Kidney (tissue), 14 donors: ENCODE data around the gene ANOS1. TPM values are rescaled to one million over a fixed set of nuclear protein-coding genes. Genes with fewer than 3 reads are reported as not detected.
A peak's percentile ranks its signal among the peaks of the same experiment; 100 is the strongest.

Source experiments
- DNase-seq, 5 donors: peaks; one replicate each; pipeline ENCODE4 v3.0.0-alpha.2; 2013 to 2020
- FAIRE-seq: peaks from 2 replicates; lab custom pipeline; 2012; peaks lifted over from hg19 to GRCh38; lab: Jason Lieb, UNC
- H3K27ac ChIP-seq, 2 donors: one replicate each; pipeline ENCODE4 v1.7.0; 2013; ENCODE audit warnings: low read depth in 2 of 2, low read length in 2 of 2, inconsistent platforms in 1 of 2
- H3K27me3 ChIP-seq: one replicate; pipeline ENCODE4 v1.7.1; 2013; ENCODE audit warnings: low read length, inconsistent platforms; ENCODE audit not compliant: control insufficient read depth, insufficient read depth
- H3K36me3 ChIP-seq, 3 donors: one replicate each; pipeline versions ENCODE4 v1.7.0 to v1.7.1; 2013; ENCODE audit warnings: low read length in 3 of 3, control low read depth in 1 of 3, inconsistent platforms in 1 of 3; ENCODE audit not compliant: insufficient read depth in 3 of 3, control insufficient read depth in 2 of 3
- H3K4me1 ChIP-seq, 3 donors: one replicate each; pipeline versions ENCODE4 v1.7.0 to v1.7.1; 2013; ENCODE audit warnings: low read length in 3 of 3, inconsistent platforms in 1 of 3, low read depth in 1 of 3; ENCODE audit not compliant: control insufficient read depth in 2 of 3, insufficient read depth in 2 of 3
- H3K4me3 ChIP-seq, 3 donors: one replicate each; pipeline versions ENCODE4 v1.7.0 to v1.8.1; 2013; ENCODE audit warnings: low read length in 3 of 3, control low read depth in 1 of 3, inconsistent platforms in 1 of 3
- H3K9ac ChIP-seq, 3 donors: one replicate each; pipeline versions ENCODE4 v1.7.0 to v1.7.1; 2013; ENCODE audit warnings: low read length in 3 of 3, control low read depth in 1 of 3, inconsistent platforms in 1 of 3
- H3K9me3 ChIP-seq, 3 donors: one replicate each; pipeline versions ENCODE4 v1.7.0 to v1.7.1; 2013; ENCODE audit warnings: low read length in 3 of 3, control low read depth in 1 of 3, inconsistent platforms in 1 of 3; ENCODE audit not compliant: control insufficient read depth in 2 of 3, insufficient read depth in 1 of 3
- intact Hi-C: fragments of 100-400 bp; cut with DNase I; formaldehyde crosslinking; loops from one replicate; pipeline ENCODE4 v1.11.1; 2022
- polyA plus RNA-seq: library from polyadenylated mRNA; stranded (reverse); fragments of 350-450 nt; fragmentation: Illumina TruSeq; extraction: RNeasy Lipid Tissue Mini Kit (QIAGEN cat#74804); gene quantifications from one replicate; pipeline ENCODE4 v1.2.3, GENCODE V29; 2014; ENCODE audit warnings: low read depth, low replicate concordance; ENCODE audit not compliant: insufficient read depth
- total RNA-seq: library from RNA; stranded (reverse); fragmentation: NEBNext Ultra II Directional; extraction: Animal tissue kit (Norgen Biotek cat#: 25700); gene quantifications from one replicate; pipeline ENCODE4 v1.2.1, GENCODE V29; 2021
- TF ChIP-seq, protein P1 (sequence below): IDR thresholded peaks from 3 replicates; pipeline ENCODE4 v1.5.1; 2012; ENCODE audit warnings: mild to moderate bottlenecking, moderate library complexity, borderline replicate concordance; ENCODE audit not compliant: insufficient read depth; ENCODE audit errors: extremely low read depth
- donor health status: control.
- donor health status: control.
- donor health status: control.
- donor health status: control.
- donor health status: control.
- donor health status: DM: yes; HTN: yes; CAD: no.
- donor health status: Normal renal cell carcinoma (clear cell type).

ANOS1 gene
- total and polyA plus RNA-seq, 2 donors from 2014 or later = 0.69 to 2.3 TPM

DNA sequence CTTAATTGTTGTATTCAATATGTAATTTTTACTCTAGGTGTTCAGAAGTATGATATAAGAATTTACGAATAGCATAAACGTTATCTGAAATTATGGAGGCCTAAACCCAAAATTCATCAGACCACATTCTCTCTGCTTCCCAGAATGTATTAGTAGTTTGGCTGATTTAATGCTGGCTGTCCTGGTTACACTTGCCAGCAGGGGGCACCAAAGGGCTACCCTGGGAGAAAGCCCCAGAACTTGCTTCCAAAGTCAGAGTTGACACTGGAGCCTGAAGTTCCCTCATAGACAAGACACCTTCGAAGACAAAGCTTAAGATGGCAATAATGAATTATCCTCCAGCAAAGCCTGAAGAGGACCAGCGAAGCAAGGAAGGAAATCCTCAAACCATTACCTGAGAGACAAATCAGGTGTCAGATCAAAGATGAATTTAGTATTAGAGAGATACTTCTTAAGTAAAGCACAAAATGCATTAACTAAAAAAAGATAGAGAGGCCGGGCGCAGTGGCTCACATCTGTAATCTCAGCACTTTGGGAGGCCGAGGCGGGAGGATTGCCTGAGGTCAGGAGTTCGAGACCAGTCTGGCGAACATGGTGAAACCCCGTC, 11.3 kb upstream of the ANOS1 start:
- TF ChIP-seq, protein P1, sequence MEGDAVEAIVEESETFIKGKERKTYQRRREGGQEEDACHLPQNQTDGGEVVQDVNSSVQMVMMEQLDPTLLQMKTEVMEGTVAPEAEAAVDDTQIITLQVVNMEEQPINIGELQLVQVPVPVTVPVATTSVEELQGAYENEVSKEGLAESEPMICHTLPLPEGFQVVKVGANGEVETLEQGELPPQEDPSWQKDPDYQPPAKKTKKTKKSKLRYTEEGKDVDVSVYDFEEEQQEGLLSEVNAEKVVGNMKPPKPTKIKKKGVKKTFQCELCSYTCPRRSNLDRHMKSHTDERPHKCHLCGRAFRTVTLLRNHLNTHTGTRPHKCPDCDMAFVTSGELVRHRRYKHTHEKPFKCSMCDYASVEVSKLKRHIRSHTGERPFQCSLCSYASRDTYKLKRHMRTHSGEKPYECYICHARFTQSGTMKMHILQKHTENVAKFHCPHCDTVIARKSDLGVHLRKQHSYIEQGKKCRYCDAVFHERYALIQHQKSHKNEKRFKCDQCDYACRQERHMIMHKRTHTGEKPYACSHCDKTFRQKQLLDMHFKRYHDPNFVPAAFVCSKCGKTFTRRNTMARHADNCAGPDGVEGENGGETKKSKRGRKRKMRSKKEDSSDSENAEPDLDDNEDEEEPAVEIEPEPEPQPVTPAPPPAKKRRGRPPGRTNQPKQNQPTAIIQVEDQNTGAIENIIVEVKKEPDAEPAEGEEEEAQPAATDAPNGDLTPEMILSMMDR = peak; percentile 49
- Histone ChIP-seq H3K27ac (no peak overlapping the region), H3K4me1 (no peaks in the 10 kb centered on the region), H3K4me3 (no peak overlapping the region), H3K9me3 (no peaks in the 10 kb centered on the region), H3K36me3 (no peaks in the 10 kb centered on the region), H3K27me3 (no peaks in the 10 kb centered on the region), H3K9ac (no peak overlapping the region)
- intact Hi-C loops = no loop called here
- FAIRE-seq = no peak
- DNase-seq = peak in 2 of 5 donors; percentile 21 to 50

GRCh38 chrX:8741981-8742380, 10.0 kb upstream of the ANOS1 start:
- TF ChIP-seq, protein P1 = no peak
- intact Hi-C loops = no loop called here
- Histone ChIP-seq H3K4me3 (no peak overlapping the region), H3K27me3 (no peaks in the 10 kb centered on the region), H3K36me3 (no peaks in the 10 kb centered on the region), H3K9ac (no peak overlapping the region), H3K9me3 (no peaks in the 10 kb centered on the region), H3K4me1 (no peaks in the 10 kb centered on the region), H3K27ac (no peak overlapping the region)
- no peak for FAIRE-seq
- no peak for DNase-seq

- FAIRE-seq = no peak
- intact Hi-C loops = loop anchor here (10.0 kb wide), 1 partner anchor 744 kb away; no protein-coding TSS in a partner anchor
Observed at GRCh38 chrX:8738588-8739189, 6.8 kb upstream of the ANOS1 start.

More at GRCh38 chrX:8738588-8739189, 6.8 kb upstream of the ANOS1 start:
- no peak overlapping the region for H3K4me3 ChIP-seq
- H3K9ac ChIP-seq = no peak overlapping the region
- no peak overlapping the region for H3K27ac ChIP-seq
- no peaks in the 10 kb centered on the region for H3K36me3 ChIP-seq
- peaks cover 3% of the 10 kb centered on the region for H3K27me3 ChIP-seq
- no peaks in the 10 kb centered on the region for H3K4me1 ChIP-seq
- DNase-seq = peak in 3 of 5 donors; percentile 32 to 63 (median 62)
- H3K9me3 ChIP-seq = no peaks in the 10 kb centered on the region
- TF ChIP-seq, protein P1 = peak; percentile 53
